DMS153 treated with DMSO at 0.1 percent for 48 hours (cell line): ENCODE results near the gene NT5C1B.

Source experiments
- DNase-seq: peaks from one replicate; lab custom pipeline; 2025; ENCODE audit not compliant: unreplicated experiment; lab: John Stamatoyannopoulos, UW

Gene NT5C1B

GRCh38 chr2:18551623-18552022 is 37.7 kb downstream of the NT5C1B start:
- no peak for DNase-seq

GRCh38 chr2:18551169-18551568 is 38.2 kb downstream of the NT5C1B start:
- DNase-seq = no peak

- DNase-seq = no peak
Measured at GRCh38 chr2:18550433-18550832, 38.9 kb downstream of the NT5C1B start.

- no peak for DNase-seq
Measured at GRCh38 chr2:18549083-18549482, 40.3 kb downstream of the NT5C1B start.

GRCh38 chr2:18548621-18549020 is 40.7 kb downstream of the NT5C1B start:
- DNase-seq = no peak

- DNase-seq = peak; percentile 87
Measured at GRCh38 chr2:18546567-18546966, 42.8 kb downstream of the NT5C1B start.

GRCh38 chr2:18545384-18545783 is 44.0 kb downstream of the NT5C1B start:
- DNase-seq = no peak

GRCh38 chr2:18544171-18544570 is 45.2 kb downstream of the NT5C1B start:
- no peak for DNase-seq

GRCh38 chr2:18540872-18541271 is 48.5 kb downstream of the NT5C1B start:
- DNase-seq = no peak

GRCh38 chr2:18536697-18537096 is 52.7 kb downstream of the NT5C1B start:
- no peak for DNase-seq

- no peak for DNase-seq
Measured at GRCh38 chr2:18536100-18536499, 53.3 kb downstream of the NT5C1B start.

- DNase-seq = no peak
Measured at GRCh38 chr2:18531194-18531593, 58.2 kb downstream of the NT5C1B start.

- DNase-seq = no peak
Measured at GRCh38 chr2:18527822-18528221, 61.5 kb downstream of the NT5C1B start.

- DNase-seq = no peak
Measured at GRCh38 chr2:18527326-18527725, 62.0 kb downstream of the NT5C1B start.

GRCh38 chr2:18526429-18526828 is 62.9 kb downstream of the NT5C1B start:
- no peak for DNase-seq

GRCh38 chr2:18525852-18526251 is 63.5 kb downstream of the NT5C1B start:
- DNase-seq = no peak

- no peak for DNase-seq
Measured at GRCh38 chr2:18525236-18525635, 64.1 kb downstream of the NT5C1B start.

- no peak for DNase-seq
Measured at GRCh38 chr2:18522484-18523146, 66.8 kb downstream of the NT5C1B start.

- DNase-seq = peak; percentile 76
Measured at GRCh38 chr2:18520451-18521425, 68.6 kb downstream of the NT5C1B start.

- DNase-seq = no peak
Measured at GRCh38 chr2:18519914-18520450, 69.4 kb downstream of the NT5C1B start.

GRCh38 chr2:18518116-18519111 is 71.0 kb downstream of the NT5C1B start:
- DNase-seq = no peak
